AG09309 (cell line): ENCODE results near the gene OOSP2.
"Not testable (repeated sequence)": the region's sequence is repeated elsewhere in the genome, so short reads cannot be mapped to it uniquely, and the experiment has no call there.

Experiments
- DNase-seq: peaks from one replicate; pipeline ENCODE4 v3.0.0-alpha.2; 2010; ENCODE audit warnings: low read depth
- H3K4me3 ChIP-seq: 2 replicates; pipeline ENCODE4 v1.5.1; 2011; ENCODE audit warnings: mild to moderate bottlenecking, low read depth, low read length, moderate library complexity; ENCODE audit not compliant: control insufficient read depth
- TF ChIP-seq, protein P1 (sequence below): IDR thresholded peaks from 2 replicates; pipeline ENCODE4 v1.5.1; 2011; ENCODE audit warnings: mild to moderate bottlenecking, low read depth, low read length, inconsistent platforms; ENCODE audit not compliant: insufficient read depth, control insufficient read depth; ENCODE audit errors: missing control alignments

The OOSP2 gene

GRCh38 chr11:60059521-60060240 is 19.5 kb downstream of the OOSP2 start:
- no peak for DNase-seq
- TF ChIP-seq, protein P1, sequence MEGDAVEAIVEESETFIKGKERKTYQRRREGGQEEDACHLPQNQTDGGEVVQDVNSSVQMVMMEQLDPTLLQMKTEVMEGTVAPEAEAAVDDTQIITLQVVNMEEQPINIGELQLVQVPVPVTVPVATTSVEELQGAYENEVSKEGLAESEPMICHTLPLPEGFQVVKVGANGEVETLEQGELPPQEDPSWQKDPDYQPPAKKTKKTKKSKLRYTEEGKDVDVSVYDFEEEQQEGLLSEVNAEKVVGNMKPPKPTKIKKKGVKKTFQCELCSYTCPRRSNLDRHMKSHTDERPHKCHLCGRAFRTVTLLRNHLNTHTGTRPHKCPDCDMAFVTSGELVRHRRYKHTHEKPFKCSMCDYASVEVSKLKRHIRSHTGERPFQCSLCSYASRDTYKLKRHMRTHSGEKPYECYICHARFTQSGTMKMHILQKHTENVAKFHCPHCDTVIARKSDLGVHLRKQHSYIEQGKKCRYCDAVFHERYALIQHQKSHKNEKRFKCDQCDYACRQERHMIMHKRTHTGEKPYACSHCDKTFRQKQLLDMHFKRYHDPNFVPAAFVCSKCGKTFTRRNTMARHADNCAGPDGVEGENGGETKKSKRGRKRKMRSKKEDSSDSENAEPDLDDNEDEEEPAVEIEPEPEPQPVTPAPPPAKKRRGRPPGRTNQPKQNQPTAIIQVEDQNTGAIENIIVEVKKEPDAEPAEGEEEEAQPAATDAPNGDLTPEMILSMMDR: no peak
- no peak overlapping the region for H3K4me3 ChIP-seq

GRCh38 chr11:60064111-60064510 is 23.9 kb downstream of the OOSP2 start:
- TF ChIP-seq, protein P1: no peak
- H3K4me3 ChIP-seq: no peak overlapping the region
- DNase-seq: no peak

GRCh38 chr11:60065801-60066200 is 25.6 kb downstream of the OOSP2 start:
- TF ChIP-seq, protein P1: no peak
- no peak overlapping the region for H3K4me3 ChIP-seq
- DNase-seq: no peak

DNA sequence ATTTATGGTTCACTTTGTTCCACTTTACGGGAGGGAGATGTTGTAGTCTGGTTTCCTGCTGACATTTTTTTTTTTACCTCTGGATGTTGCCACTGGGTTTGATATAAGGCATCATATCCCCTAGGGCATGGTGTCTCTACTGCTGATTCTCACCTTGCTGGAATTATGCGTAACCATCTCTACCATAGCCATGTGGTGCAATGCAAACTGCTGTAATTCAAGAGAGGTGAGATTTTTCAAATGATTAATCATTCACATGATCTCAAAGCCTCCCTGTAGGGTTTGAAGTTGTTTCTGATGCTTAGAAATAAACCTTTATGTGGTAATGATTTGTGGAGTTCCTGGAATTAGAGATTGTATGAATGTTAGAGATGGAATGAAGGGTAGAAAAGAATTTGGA is 29.2 kb downstream of the OOSP2 start:
- H3K4me3 ChIP-seq: no peak overlapping the region
- TF ChIP-seq, protein P1: no peak
- no peak for DNase-seq

DNA sequence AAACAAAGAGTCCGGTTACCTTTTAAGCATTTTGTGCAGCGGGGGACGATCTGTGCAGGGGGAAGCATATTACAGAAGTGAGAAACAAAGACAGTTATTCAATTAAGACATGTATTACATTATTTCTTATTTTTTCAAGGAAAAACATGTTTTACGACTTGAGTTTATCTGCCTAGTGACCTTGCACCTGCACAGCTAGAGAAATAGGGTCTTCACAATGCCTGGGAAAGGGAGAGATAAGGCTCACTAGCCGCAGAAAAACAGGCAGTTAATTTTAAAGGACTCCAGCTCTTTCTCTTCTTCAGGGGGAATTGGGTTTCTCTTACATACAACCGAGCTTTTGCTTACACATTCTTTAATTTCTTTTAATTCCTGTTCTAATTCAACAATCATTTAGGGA is 31.4 kb downstream of the OOSP2 start:
- H3K4me3 ChIP-seq, DNase-seq: not testable (repeated sequence)

DNA sequence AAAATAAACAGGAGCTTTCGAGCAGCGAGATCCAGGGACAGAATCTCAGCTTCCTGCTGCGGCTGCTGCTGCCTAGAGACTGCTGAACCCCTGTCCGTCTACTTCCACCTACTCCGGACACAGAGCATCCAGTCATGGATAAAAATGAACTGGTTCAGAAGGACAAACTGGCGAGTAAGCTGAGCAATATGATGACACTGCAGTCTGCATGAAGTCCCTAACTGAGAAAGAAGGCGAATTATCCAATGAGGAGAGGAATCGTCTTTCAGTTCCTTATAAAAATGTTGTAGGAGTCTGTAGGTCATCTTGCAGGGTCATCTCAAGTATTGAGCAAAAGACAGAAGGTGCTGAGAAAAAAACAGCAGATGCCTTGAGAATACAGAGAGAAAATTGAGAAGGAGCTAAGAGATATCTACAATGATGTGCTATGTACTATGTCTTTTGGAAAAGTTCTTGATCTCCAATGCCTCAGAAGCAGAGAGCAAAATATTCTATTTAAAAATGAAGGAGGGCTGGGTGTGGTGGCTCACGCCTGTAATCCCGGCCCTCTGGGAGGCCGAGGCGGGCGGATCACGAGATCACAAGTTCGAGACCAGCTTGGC is 37.1 kb downstream of the OOSP2 start:
- TF ChIP-seq, protein P1: no peak
- no peak for DNase-seq
- no peak overlapping the region for H3K4me3 ChIP-seq

DNA sequence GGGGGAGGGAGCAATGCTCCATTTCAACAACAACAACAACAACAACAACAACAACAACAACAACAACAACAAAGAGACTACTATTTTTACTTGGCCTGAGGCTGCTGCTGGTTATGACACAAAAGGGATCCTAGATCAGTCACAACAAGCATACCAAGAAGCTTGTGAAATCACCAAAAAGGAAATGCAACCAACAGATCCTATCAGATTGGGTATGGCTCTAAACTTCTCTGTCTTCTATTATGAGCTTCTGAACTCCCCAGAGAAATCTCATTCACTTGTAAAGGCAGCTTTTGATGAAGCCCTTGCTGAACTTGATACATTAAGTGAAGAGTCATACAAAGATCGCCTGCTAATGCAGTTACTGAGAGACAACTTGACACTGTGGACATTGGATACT is 37.8 kb downstream of the OOSP2 start:
- TF ChIP-seq, protein P1: no peak
- no peak overlapping the region for H3K4me3 ChIP-seq
- no peak for DNase-seq
